Neuron (in vitro differentiated cells): Measurements from ENCODE around the gene DRD1.
"Not testable (repeated sequence)": the region's sequence is repeated elsewhere in the genome, so short reads cannot be mapped to it uniquely, and the experiment has no call there.

Experiments
- H2AFZ ChIP-seq: one replicate; pipeline ENCODE4 v1.6.1; 2013; ENCODE audit warnings: low read depth, mild to moderate bottlenecking, inconsistent platforms, low read length, moderate library complexity
- H3K27me3 ChIP-seq: one replicate; pipeline ENCODE4 v1.6.1; 2013; ENCODE audit warnings: low read length; ENCODE audit not compliant: insufficient read depth
- H3K36me3 ChIP-seq: one replicate; pipeline ENCODE4 v1.6.1; 2013; ENCODE audit warnings: low read length; ENCODE audit not compliant: insufficient read depth
- H3K4me1 ChIP-seq: one replicate; pipeline ENCODE4 v1.6.1; 2013; ENCODE audit warnings: low read length; ENCODE audit not compliant: insufficient read depth
- H3K4me3 ChIP-seq: 2 replicates; pipeline ENCODE4 v1.5.1; 2013; ENCODE audit warnings: mild to moderate bottlenecking, low read length, moderate library complexity
- H3K9me3 ChIP-seq: one replicate; pipeline ENCODE4 v1.6.1; 2013; ENCODE audit warnings: low read length

Gene DRD1

GRCh38 chr5:175443514-175444059 lies 395 bp downstream of the DRD1 start:
- peaks cover 3% of the 10 kb centered on the region for H3K4me1 ChIP-seq
- no peaks in the 10 kb centered on the region for H3K9me3 ChIP-seq
- H3K27me3 ChIP-seq = peaks cover 77% of the 10 kb centered on the region
- H2AFZ ChIP-seq = no peak overlapping the region
- no peak overlapping the region for H3K4me3 ChIP-seq
- no peaks in the 10 kb centered on the region for H3K36me3 ChIP-seq

GRCh38 chr5:175438234-175438857 lies 5.6 kb downstream of the DRD1 start:
- Histone ChIP-seq H3K9me3 (no peaks in the 10 kb centered on the region), H3K27me3 (peaks cover 40% of the 10 kb centered on the region), H2AFZ (no peak overlapping the region), H3K4me3 (no peak overlapping the region), H3K4me1 (no peaks in the 10 kb centered on the region), H3K36me3 (no peaks in the 10 kb centered on the region)

- no peak overlapping the region for H3K4me3 ChIP-seq
- H2AFZ ChIP-seq = no peak overlapping the region
- H3K4me1 ChIP-seq = no peaks in the 10 kb centered on the region
- no peaks in the 10 kb centered on the region for H3K9me3 ChIP-seq
- peaks cover 20% of the 10 kb centered on the region for H3K27me3 ChIP-seq
- no peaks in the 10 kb centered on the region for H3K36me3 ChIP-seq
Observed at GRCh38 chr5:175436359-175436758, 7.6 kb downstream of the DRD1 start.

- no peaks in the 10 kb centered on the region for H3K4me1 ChIP-seq
Observed at GRCh38 chr5:175434800-175435199, 9.2 kb downstream of the DRD1 start.

GRCh38 chr5:175427762-175428161 lies 16.2 kb downstream of the DRD1 start:
- Histone ChIP-seq H3K9me3 (no peaks in the 10 kb centered on the region), H3K36me3 (no peaks in the 10 kb centered on the region), H3K4me3 (no peak overlapping the region), H3K4me1 (no peaks in the 10 kb centered on the region), H2AFZ (no peak overlapping the region), H3K27me3 (no peaks in the 10 kb centered on the region)

More at GRCh38 chr5:175434800-175435199, 9.2 kb downstream of the DRD1 start:
- H3K27me3 ChIP-seq = peaks cover 14% of the 10 kb centered on the region
- no peaks in the 10 kb centered on the region for H3K36me3 ChIP-seq
- H2AFZ ChIP-seq = no peak overlapping the region
- no peak overlapping the region for H3K4me3 ChIP-seq
- H3K9me3 ChIP-seq = no peaks in the 10 kb centered on the region

GRCh38 chr5:175424594-175424993 lies 19.4 kb downstream of the DRD1 start:
- H3K4me3 ChIP-seq, H3K4me1 ChIP-seq, H3K9me3 ChIP-seq, H2AFZ ChIP-seq, H3K36me3 ChIP-seq, H3K27me3 ChIP-seq: not testable (repeated sequence)

GRCh38 chr5:175422058-175422457 lies 21.9 kb downstream of the DRD1 start:
- Histone ChIP-seq H3K27me3 (no peaks in the 10 kb centered on the region), H3K4me1 (no peaks in the 10 kb centered on the region), H3K36me3 (no peaks in the 10 kb centered on the region), H2AFZ (no peak overlapping the region), H3K4me3 (no peak overlapping the region), H3K9me3 (no peaks in the 10 kb centered on the region)

GRCh38 chr5:175420383-175420782 lies 23.6 kb downstream of the DRD1 start:
- Histone ChIP-seq H3K9me3 (no peaks in the 10 kb centered on the region), H3K4me1 (no peaks in the 10 kb centered on the region), H3K4me3 (no peak overlapping the region), H3K36me3 (no peaks in the 10 kb centered on the region), H2AFZ (no peak overlapping the region), H3K27me3 (no peaks in the 10 kb centered on the region)

- no peaks in the 10 kb centered on the region for H3K4me1 ChIP-seq
- no peaks in the 10 kb centered on the region for H3K9me3 ChIP-seq
- no peaks in the 10 kb centered on the region for H3K36me3 ChIP-seq
- H2AFZ ChIP-seq = no peak overlapping the region
- H3K4me3 ChIP-seq = no peak overlapping the region
- H3K27me3 ChIP-seq = no peaks in the 10 kb centered on the region
Observed at GRCh38 chr5:175418251-175418650, 25.7 kb downstream of the DRD1 start.

GRCh38 chr5:175417384-175417783 lies 26.6 kb downstream of the DRD1 start:
- Histone ChIP-seq H3K36me3 (no peaks in the 10 kb centered on the region), H2AFZ (no peak overlapping the region), H3K9me3 (no peaks in the 10 kb centered on the region), H3K4me3 (no peak overlapping the region), H3K4me1 (no peaks in the 10 kb centered on the region), H3K27me3 (no peaks in the 10 kb centered on the region)

GRCh38 chr5:175415303-175415702 lies 28.7 kb downstream of the DRD1 start:
- Histone ChIP-seq H3K9me3 (no peaks in the 10 kb centered on the region), H2AFZ (no peak overlapping the region), H3K36me3 (no peaks in the 10 kb centered on the region), H3K4me3 (no peak overlapping the region), H3K27me3 (no peaks in the 10 kb centered on the region), H3K4me1 (no peaks in the 10 kb centered on the region)

- no peak overlapping the region for H2AFZ ChIP-seq
- H3K4me3 ChIP-seq = no peak overlapping the region
Observed at GRCh38 chr5:175410926-175411325, 33.1 kb downstream of the DRD1 start.

GRCh38 chr5:175406300-175406699 lies 37.7 kb downstream of the DRD1 start:
- no peaks in the 10 kb centered on the region for H3K9me3 ChIP-seq
- H3K4me1 ChIP-seq = no peaks in the 10 kb centered on the region
- H3K36me3 ChIP-seq = no peaks in the 10 kb centered on the region
- no peak overlapping the region for H3K4me3 ChIP-seq
- H2AFZ ChIP-seq = no peak overlapping the region
- H3K27me3 ChIP-seq = no peaks in the 10 kb centered on the region

More at GRCh38 chr5:175410926-175411325, 33.1 kb downstream of the DRD1 start:
- Histone ChIP-seq H3K36me3 (no peaks in the 10 kb centered on the region), H3K27me3 (no peaks in the 10 kb centered on the region), H3K4me1 (no peaks in the 10 kb centered on the region), H3K9me3 (no peaks in the 10 kb centered on the region)
